Measurements from ENCODE around the gene CHAMP1. TPM values are rescaled to one million over a fixed set of nuclear protein-coding genes. Genes with fewer than 3 reads are reported as not detected.

Gene CHAMP1
- total RNA-seq, 1 experiment from 2014 or later = 15.3 TPM

- intact Hi-C loops (cut with micrococcal nuclease; ENCODE audit: unreplicated experiment) = no loop called here
- ChIA-PET POLR2A (no interaction called here), CTCF (no interaction called here)
- DNase-seq (ENCODE audit: low read depth, low spot score) = no peak
- H3K4me1 ChIP-seq (ENCODE audit: control insufficient read depth, insufficient read depth, low read length) = peaks cover 15% of the 10 kb centered on the region
- H3K27me3 ChIP-seq (ENCODE audit: control insufficient read depth, insufficient read depth, low read length) = no peaks in the 10 kb centered on the region
- H3K9me3 ChIP-seq (ENCODE audit: control insufficient read depth, insufficient read depth, low read depth, low read length) = no peaks in the 10 kb centered on the region
- in situ Hi-C loops (cut with HindIII; ENCODE audit: low pct_unique_long_range_greater_than_20kb, low sequenced_read_pairs) = no loop called here
- ATAC-seq = no peak
- peaks cover 3% of the 10 kb centered on the region; the same call in 1 of the 2 replicates for H3K36me3 ChIP-seq (ENCODE audit: control insufficient read depth, insufficient read depth, low read length)
- no TSS peak for BruUV-seq (replicated peaks)
- no peak overlapping the region for H3K27ac ChIP-seq (ENCODE audit: low read length)
- no peak overlapping the region for H3K4me3 ChIP-seq (ENCODE audit: low read depth in 2 of 2, low read length in 2 of 2)
- TF ChIP-seq TCF7L2 (IDR thresholded peaks at IDR 0.05; ENCODE audit: low read depth, low read length) = no peak
- TF ChIP-seq POLR2AphosphoS5 (IDR thresholded peaks at IDR 0.05; ENCODE audit: low read depth, low read length) = no peak
- TF ChIP-seq CTCF (IDR thresholded peaks at IDR 0.05) = no peak
- TF ChIP-seq REST (IDR thresholded peaks at IDR 0.05; ENCODE audit: insufficient read depth in 1 of 2, low read depth in 2 of 2, low read length in 1 of 2) = no peak
- TF ChIP-seq SIN3A (IDR thresholded peaks at IDR 0.05; ENCODE audit: borderline replicate concordance, insufficient read depth, low read depth, low read length) = no peak
Observed at GRCh38 chr13:114284680-114285079, 29.6 kb upstream of the CHAMP1 start.

- H3K9me3 ChIP-seq (ENCODE audit: control insufficient read depth, insufficient read depth, low read depth, low read length) = no peaks in the 10 kb centered on the region
- H3K4me3 ChIP-seq (ENCODE audit: low read depth in 2 of 2, low read length in 2 of 2) = no peak overlapping the region
- ChIA-PET CTCF (no interaction called here), POLR2A (no interaction called here)
- no TSS peak for BruUV-seq (replicated peaks)
- in situ Hi-C loops (cut with HindIII; ENCODE audit: low pct_unique_long_range_greater_than_20kb, low sequenced_read_pairs) = no loop called here
- H3K27ac ChIP-seq (ENCODE audit: low read length) = no peak overlapping the region
- no peaks in the 10 kb centered on the region for H3K27me3 ChIP-seq (ENCODE audit: control insufficient read depth, insufficient read depth, low read length)
- DNase-seq (ENCODE audit: low read depth, low spot score) (no peak), ATAC-seq (no peak)
- H3K4me1 ChIP-seq (ENCODE audit: control insufficient read depth, insufficient read depth, low read length) = peaks cover 9% of the 10 kb centered on the region
- H3K36me3 ChIP-seq (ENCODE audit: control insufficient read depth, insufficient read depth, low read length) = peaks cover 3% of the 10 kb centered on the region; the same call in 1 of the 2 replicates
- intact Hi-C loops (cut with micrococcal nuclease; ENCODE audit: unreplicated experiment) = no loop called here
- TF ChIP-seq SIN3A (IDR thresholded peaks at IDR 0.05; ENCODE audit: borderline replicate concordance, insufficient read depth, low read depth, low read length) (no peak), TCF7L2 (IDR thresholded peaks at IDR 0.05; ENCODE audit: low read depth, low read length) (no peak), CTCF (IDR thresholded peaks at IDR 0.05) (no peak), REST (IDR thresholded peaks at IDR 0.05; ENCODE audit: insufficient read depth in 1 of 2, low read depth in 2 of 2, low read length in 1 of 2) (no peak)
Observed at GRCh38 chr13:114285166-114285808, 29.0 kb upstream of the CHAMP1 start.

Measured in Panc1 (cell line).